Prostate gland (tissue), 2 donors: ENCODE results near the gene ZNF726.

Experiments used
- CTCF ChIP-seq, 4 experiments: fragments of 200-600 bp in 2 of 4; fragments of 450-650 bp in 2 of 4; sonication (generic) in 2 of 4; IDR thresholded peaks; 1 replicate in 3 of 4; 2 replicates in 1 of 4; pipeline ENCODE4 v1.5.1; 2016 to 2019; ENCODE audit warnings: antibody characterized with exemption in 4 of 4, mild to moderate bottlenecking in 2 of 4, moderate library complexity in 2 of 4
- POLR2A ChIP-seq: fragments of 450-650 bp; IDR thresholded peaks from one replicate; pipeline ENCODE4 v1.6.1; 2016; ENCODE audit warnings: antibody characterized with exemption, mild to moderate bottlenecking
- POLR2AphosphoS5 ChIP-seq: sonication (generic); formaldehyde crosslinking; IDR thresholded peaks from one replicate; pipeline ENCODE4 v1.6.1; 2017; ENCODE audit warnings: antibody characterized with exemption

GRCh38 chr19:23943411-23943810, 28.7 kb downstream of the ZNF726 start:
- no peak for TF ChIP-seq CTCF (IDR thresholded peaks at IDR 0.05)
- no peak for TF ChIP-seq POLR2A
- TF ChIP-seq POLR2AphosphoS5 = no peak
